BLaER1 (cell line): ENCODE results near the gene KRTAP10-5.
"Not testable (repeated sequence)": the region's sequence is repeated elsewhere in the genome, so short reads cannot be mapped to it uniquely, and the experiment has no call there.

ENCODE experiments used
- H3K27ac ChIP-seq: shearing (Covaris generic); formaldehyde crosslinking; 2 replicates; pipeline ENCODE4 v1.8.1; 2022
- H3K27me3 ChIP-seq: shearing (Covaris generic); formaldehyde crosslinking; 2 replicates; pipeline ENCODE4 v1.8.1; 2022
- H3K36me3 ChIP-seq: shearing (Covaris generic); formaldehyde crosslinking; 2 replicates; pipeline ENCODE4 v1.8.1; 2022
- H3K4me1 ChIP-seq: shearing (Covaris generic); formaldehyde crosslinking; 2 replicates; pipeline ENCODE4 v1.8.1; 2022
- H3K4me2 ChIP-seq: shearing (Covaris generic); formaldehyde crosslinking; 2 replicates; pipeline ENCODE4 v1.8.1; 2022
- H3K4me3 ChIP-seq: shearing (Covaris generic); formaldehyde crosslinking; 2 replicates; pipeline ENCODE4 v1.8.1; 2022
- H3K9ac ChIP-seq: shearing (Covaris generic); formaldehyde crosslinking; 2 replicates; pipeline ENCODE4 v1.8.1; 2022
- H3K9me3 ChIP-seq: shearing (Covaris generic); formaldehyde crosslinking; 2 replicates; pipeline ENCODE4 v1.8.1; 2022
- H4K20me1 ChIP-seq: shearing (Covaris generic); formaldehyde crosslinking; 2 replicates; pipeline ENCODE4 v1.8.1; 2022
- Cebpa-rat ChIP-seq: shearing (Covaris generic); IDR thresholded peaks from 2 replicates; pipeline ENCODE4 v1.8.1; 2022

KRTAP10-5 gene

DNA sequence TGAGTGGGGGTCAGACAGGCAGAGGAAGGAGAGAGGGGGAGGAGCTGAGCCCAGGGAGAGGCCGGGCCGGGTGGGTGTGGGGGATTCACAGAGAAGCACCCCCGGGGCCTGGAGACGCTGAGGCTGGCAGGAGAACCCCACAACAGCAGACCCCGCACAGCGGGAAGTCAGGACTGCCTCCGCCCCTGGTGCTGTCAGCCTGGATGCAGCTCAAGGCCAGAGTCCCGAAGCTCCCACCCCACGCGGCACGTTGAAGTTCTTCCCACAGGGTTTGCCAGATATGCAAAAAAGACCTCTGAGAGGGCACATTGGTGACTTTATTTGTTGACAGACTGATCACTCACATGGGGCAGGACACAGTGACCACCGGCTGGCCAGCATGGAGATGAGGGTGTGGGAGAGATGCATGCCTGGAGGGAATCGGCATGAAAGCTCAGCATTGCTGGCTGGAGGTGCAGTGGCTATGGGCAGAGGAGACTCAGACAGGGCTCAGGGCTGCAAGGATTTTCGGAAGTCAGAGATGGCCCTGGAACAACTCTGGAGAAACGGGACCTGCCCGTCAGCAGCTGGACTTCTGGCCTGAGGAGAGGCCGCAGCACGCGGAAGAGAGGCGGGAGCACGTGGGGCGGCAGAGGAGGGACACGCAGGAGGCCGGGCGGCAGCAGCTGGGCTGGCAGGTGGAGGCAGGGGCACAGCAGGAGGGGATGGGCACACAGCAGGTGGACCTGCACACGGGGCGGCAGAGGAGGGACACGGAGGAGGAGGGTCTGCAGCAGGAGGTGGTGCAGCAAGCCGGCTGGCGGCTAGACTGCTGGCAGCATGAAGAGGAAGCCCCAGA is 22.7 kb downstream of the KRTAP10-5 start:
- H3K36me3 ChIP-seq = no peaks in the 10 kb centered on the region
- no peak overlapping the region for H3K4me3 ChIP-seq
- no peak for TF ChIP-seq Cebpa-rat
- H3K9me3 ChIP-seq = peaks cover 17% of the 10 kb centered on the region
- H3K4me2 ChIP-seq = peak overlapping the region; percentile 77
- H4K20me1 ChIP-seq = no peaks in the 10 kb centered on the region
- H3K4me1 ChIP-seq = peaks cover 42% of the 10 kb centered on the region
- H3K9ac ChIP-seq = no peak overlapping the region
- no peaks in the 10 kb centered on the region for H3K27me3 ChIP-seq
- H3K27ac ChIP-seq = 0 out of 2 replicates have a peak overlapping the region, but pooled peaks have one; percentile 6

GRCh38 chr21:44556879-44557278 is 23.5 kb downstream of the KRTAP10-5 start:
- no peak overlapping the region for H3K9ac ChIP-seq
- H3K4me1 ChIP-seq = peaks cover 42% of the 10 kb centered on the region
- no peaks in the 10 kb centered on the region for H4K20me1 ChIP-seq
- no peaks in the 10 kb centered on the region for H3K27me3 ChIP-seq
- H3K9me3 ChIP-seq = peaks cover 17% of the 10 kb centered on the region
- TF ChIP-seq Cebpa-rat = no peak
- H3K4me3 ChIP-seq = no peak overlapping the region
- H3K36me3 ChIP-seq = no peaks in the 10 kb centered on the region
- H3K4me2 ChIP-seq = peak overlapping the region; percentile 77
- 0 out of 2 replicates have a peak overlapping the region, but pooled peaks have one; percentile 53 for H3K27ac ChIP-seq

DNA sequence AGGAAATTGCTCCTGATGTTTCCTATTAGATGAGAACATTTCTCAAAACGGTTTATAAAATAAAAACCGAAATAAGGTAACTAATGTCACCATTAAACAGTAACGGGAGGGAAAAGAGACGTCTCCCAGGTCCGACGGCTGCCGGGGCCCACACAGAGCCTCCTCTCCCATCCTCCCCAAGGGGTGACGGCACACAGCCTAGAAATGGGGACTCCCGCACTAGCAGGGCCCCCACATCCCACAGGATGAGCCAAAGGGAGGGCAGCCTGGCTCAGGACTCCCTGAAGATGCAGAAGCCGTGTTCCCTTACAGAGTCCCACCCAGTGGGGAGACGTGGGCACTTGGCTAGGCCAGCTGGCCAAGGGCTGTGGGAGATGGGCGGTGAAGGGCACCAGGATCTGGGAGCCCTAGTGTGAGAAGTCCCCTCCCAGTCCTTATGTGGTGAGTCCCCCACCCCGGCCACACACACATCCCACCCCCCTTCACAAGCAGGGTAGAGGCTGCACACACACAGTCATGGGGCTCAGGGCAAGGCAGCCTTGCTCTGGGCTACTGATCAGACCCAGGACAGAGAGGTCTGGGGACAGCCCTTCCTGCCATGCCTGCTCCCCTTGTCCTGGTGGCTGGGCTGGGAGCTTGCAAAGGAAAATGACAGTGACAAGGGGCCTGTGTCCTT is 25.1 kb downstream of the KRTAP10-5 start:
- H4K20me1 ChIP-seq = no peaks in the 10 kb centered on the region
- H3K27ac ChIP-seq = peak overlapping the region; percentile 53
- H3K4me3 ChIP-seq = no peak overlapping the region
- H3K4me1 ChIP-seq = peaks cover 56% of the 10 kb centered on the region
- no peak overlapping the region for H3K9ac ChIP-seq
- peak overlapping the region; percentile 77 for H3K4me2 ChIP-seq
- no peaks in the 10 kb centered on the region for H3K36me3 ChIP-seq
- no peak for TF ChIP-seq Cebpa-rat
- peaks cover 14% of the 10 kb centered on the region for H3K9me3 ChIP-seq
- no peaks in the 10 kb centered on the region for H3K27me3 ChIP-seq

GRCh38 chr21:44552681-44553080 is 27.7 kb downstream of the KRTAP10-5 start:
- H3K27ac ChIP-seq = no peak overlapping the region
- no peaks in the 10 kb centered on the region for H3K36me3 ChIP-seq
- no peak overlapping the region for H3K4me3 ChIP-seq
- no peaks in the 10 kb centered on the region for H3K27me3 ChIP-seq
- H4K20me1 ChIP-seq = no peaks in the 10 kb centered on the region
- peaks cover 74% of the 10 kb centered on the region for H3K4me1 ChIP-seq
- H3K4me2 ChIP-seq = no peak overlapping the region
- no peak overlapping the region for H3K9ac ChIP-seq
- TF ChIP-seq Cebpa-rat = no peak
- H3K9me3 ChIP-seq = peaks cover 1% of the 10 kb centered on the region; the same call in 1 of the 2 replicates

DNA sequence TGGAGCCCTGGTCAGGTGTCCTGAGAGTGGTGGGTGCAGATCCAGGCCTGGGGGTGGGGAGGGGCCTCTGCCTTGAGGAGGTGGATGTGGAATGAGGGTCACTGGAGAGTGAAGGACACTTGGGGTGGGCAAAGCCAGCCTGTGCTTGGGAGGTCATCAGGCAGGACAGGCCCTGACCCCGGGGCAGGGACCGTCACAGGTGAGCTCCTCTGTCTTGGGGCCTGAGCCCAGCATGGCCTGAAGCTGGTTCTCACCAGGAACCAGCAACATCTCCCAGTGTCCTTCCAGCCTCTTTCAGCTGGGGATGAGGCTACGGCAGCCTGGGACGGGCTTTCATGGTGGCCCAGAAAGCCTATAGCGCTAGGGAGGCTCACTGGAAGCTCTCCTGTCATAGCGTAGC is 28.3 kb downstream of the KRTAP10-5 start:
- Histone ChIP-seq H3K27ac (0 out of 2 replicates have a peak overlapping the region, but pooled peaks have one; percentile 16), H3K4me1 (peaks cover 74% of the 10 kb centered on the region), H3K9ac (no peak overlapping the region), H3K4me2 (no peak overlapping the region), H3K4me3 (no peak overlapping the region), H3K27me3 (no peaks in the 10 kb centered on the region), H4K20me1 (no peaks in the 10 kb centered on the region), H3K9me3 (peaks cover 7% of the 10 kb centered on the region), H3K36me3 (no peaks in the 10 kb centered on the region)
- no peak for TF ChIP-seq Cebpa-rat

DNA sequence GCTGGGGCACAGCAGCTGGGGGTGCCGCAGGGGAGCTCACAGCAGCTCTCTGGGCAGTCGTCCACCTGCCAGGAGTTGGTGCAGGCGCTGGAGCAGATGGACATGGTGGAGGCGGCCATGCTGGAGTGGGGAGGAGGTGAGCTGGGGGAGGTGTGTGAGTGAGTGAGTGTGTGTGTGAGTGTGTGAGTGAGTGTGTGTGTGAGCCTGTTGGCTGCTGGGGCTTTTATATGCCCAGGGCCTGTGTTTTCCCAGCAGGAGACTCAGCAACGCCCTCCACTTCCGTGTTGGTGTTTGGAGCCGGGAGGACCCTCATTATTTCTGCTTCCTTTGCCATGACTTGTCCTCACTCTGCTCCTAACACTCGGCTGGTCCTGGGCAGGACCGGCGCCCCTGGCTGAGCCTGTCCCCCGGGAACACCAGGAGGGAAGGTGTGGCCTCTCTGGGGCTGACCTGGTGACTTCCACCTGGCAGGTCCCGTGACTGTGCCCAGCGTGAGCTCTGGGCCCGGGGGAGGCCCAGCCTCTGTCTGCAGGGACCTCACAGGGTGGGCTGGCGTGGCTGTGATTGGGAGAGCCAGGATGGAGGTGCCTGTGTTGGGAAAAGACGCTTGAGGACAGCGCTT is 29.0 kb downstream of the KRTAP10-5 start, which contains the start of gene KRTAP10-2:
Gene KRTAP10-2 (minus strand): TSS at position 166 of the 622 bp plus-strand sequence. CDS start 47 bp downstream, at position 119.
- Histone ChIP-seq H3K27ac (0 out of 2 replicates have a peak within 1 kb of the TSS, but pooled peaks have one; percentile 16), H3K36me3 (no peaks in the 10 kb centered on the region), H3K9me3 (peaks cover 14% of the 10 kb centered on the region), H3K9ac (no peak within 1 kb of the TSS), H3K4me1 (peaks cover 68% of the 10 kb centered on the region), H3K4me3 (no peak within 1 kb of the TSS), H4K20me1 (no peaks in the 10 kb centered on the region), H3K4me2 (peak within 1 kb of the TSS; percentile 50), H3K27me3 (no peaks in the 10 kb centered on the region)
- no peak for TF ChIP-seq Cebpa-rat

DNA sequence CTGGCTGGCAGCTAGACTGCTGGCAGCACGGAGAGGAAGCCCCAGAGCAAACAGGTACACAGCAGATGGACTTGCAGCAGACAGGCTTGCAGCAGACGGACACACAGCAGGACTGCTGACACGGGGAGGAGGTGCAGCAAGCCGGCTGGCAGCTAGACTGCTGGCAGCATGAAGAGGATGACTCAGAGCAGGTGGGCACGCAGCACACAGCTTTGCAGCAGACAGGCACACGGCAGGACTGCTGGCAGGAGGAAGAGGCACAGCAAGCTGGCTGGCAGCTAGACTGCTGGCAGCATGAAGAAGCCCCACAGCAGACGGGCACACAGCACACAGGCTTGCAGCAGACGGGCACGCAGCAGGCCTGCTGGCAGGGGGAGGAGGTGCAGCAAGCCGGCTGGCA is 29.6 kb downstream of the KRTAP10-5 start:
- TF ChIP-seq Cebpa-rat = no peak
- no peak overlapping the region for H3K4me3 ChIP-seq
- H3K4me2 ChIP-seq = peak overlapping the region; percentile 50; the same call in 1 of the 2 replicates

GRCh38 chr21:44550285-44550684 is 30.1 kb downstream of the KRTAP10-5 start:
- H3K27me3 ChIP-seq, H3K36me3 ChIP-seq, H3K4me3 ChIP-seq, H3K27ac ChIP-seq, H4K20me1 ChIP-seq, H3K9ac ChIP-seq: not testable (repeated sequence)
- H3K9me3 ChIP-seq = peaks cover 19% of the 10 kb centered on the region
- peak overlapping the region; percentile 50 for H3K4me2 ChIP-seq
- peaks cover 57% of the 10 kb centered on the region for H3K4me1 ChIP-seq

More for the DNA sequence above, 29.6 kb downstream of the KRTAP10-5 start:
- H3K9me3 ChIP-seq = peaks cover 19% of the 10 kb centered on the region
- no peaks in the 10 kb centered on the region for H4K20me1 ChIP-seq
- H3K36me3 ChIP-seq = no peaks in the 10 kb centered on the region
- H3K4me1 ChIP-seq = peaks cover 62% of the 10 kb centered on the region
- no peak overlapping the region for H3K9ac ChIP-seq
- H3K27me3 ChIP-seq = no peaks in the 10 kb centered on the region
- no peak overlapping the region for H3K27ac ChIP-seq

DNA sequence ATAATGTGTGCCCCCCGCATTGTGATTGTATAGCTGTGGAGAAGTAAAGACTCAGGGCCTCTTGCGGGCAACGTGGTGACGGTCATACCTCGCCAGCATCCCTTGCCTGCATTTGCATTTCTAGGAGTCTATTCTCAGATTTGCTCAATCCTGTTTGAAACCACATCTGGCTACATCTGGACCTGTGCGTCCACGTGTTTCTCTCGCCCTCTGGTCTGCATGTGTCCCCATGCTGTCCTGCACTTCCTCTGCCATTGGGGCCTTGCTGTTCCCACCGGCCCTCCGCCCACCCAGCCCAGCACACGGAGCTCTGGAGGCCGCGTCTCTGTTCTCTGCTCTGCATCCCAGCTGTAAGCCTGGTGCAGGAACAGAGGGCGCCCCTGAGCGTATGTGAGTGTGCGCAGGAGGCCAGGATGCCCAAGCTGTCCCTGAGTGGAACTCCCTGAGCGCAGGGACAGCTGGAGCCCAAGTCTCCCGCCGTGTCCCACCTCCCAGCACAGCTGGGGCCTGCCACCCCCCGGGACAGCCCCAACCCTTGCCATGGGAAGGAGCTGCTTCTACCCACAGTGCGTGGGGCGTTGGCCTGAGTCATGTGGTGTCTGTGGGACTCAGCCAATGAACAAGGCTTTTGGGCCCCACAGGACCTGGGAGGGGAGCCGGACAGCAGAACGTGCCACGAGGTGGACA is 30.7 kb downstream of the KRTAP10-5 start:
- Histone ChIP-seq H3K4me1 (peaks cover 50% of the 10 kb centered on the region), H3K9ac (no peak overlapping the region), H3K27ac (no peak overlapping the region), H3K4me2 (peak overlapping the region; percentile 50), H4K20me1 (no peaks in the 10 kb centered on the region), H3K9me3 (peaks cover 19% of the 10 kb centered on the region), H3K36me3 (no peaks in the 10 kb centered on the region), H3K4me3 (no peak overlapping the region), H3K27me3 (no peaks in the 10 kb centered on the region)
- no peak for TF ChIP-seq Cebpa-rat
